Calu3 (cell line): ENCODE results near the gene CALML6. TPM values are rescaled to one million over a fixed set of nuclear protein-coding genes. Genes with fewer than 3 reads are reported as not detected.

Experiments
- BruUV-seq: library from RNA; stranded (reverse); fragments of 400-500 nt; replicated peaks from 2 replicates; lab custom pipeline; 2021; lab: Mats Ljungman, UMichigan
- CTCF ChIA-PET: fragments of 300-600 bp; sonication (Branson Sonifier 250); formaldehyde crosslinking; loops from one replicate; lab custom pipeline; 2022; ENCODE audit warnings: antibody characterized with exemption; lab: Charles Lee
- DNase-seq: peaks from one replicate; pipeline ENCODE4 v3.0.0; 2022
- H3K27ac Mint-ChIP-seq: one replicate; pipeline ENCODE4 v1.8.0; 2022; ENCODE audit warnings: mixed read lengths; ENCODE audit not compliant: unreplicated experiment
- H3K27me3 Mint-ChIP-seq: one replicate; pipeline ENCODE4 v1.8.0; 2022; ENCODE audit warnings: mixed read lengths; ENCODE audit not compliant: unreplicated experiment
- H3K36me3 Mint-ChIP-seq: one replicate; pipeline ENCODE4 v1.8.0; 2022; ENCODE audit warnings: mild to moderate bottlenecking, moderate library complexity, mixed read lengths; ENCODE audit not compliant: insufficient read depth, unreplicated experiment
- H3K4me1 Mint-ChIP-seq: one replicate; pipeline ENCODE4 v1.8.0; 2022; ENCODE audit warnings: mild to moderate bottlenecking, low read depth, mixed read lengths; ENCODE audit not compliant: unreplicated experiment
- H3K4me3 Mint-ChIP-seq: one replicate; pipeline ENCODE4 v1.8.0; 2022; ENCODE audit warnings: mild to moderate bottlenecking, low read depth, moderate library complexity, mixed read lengths; ENCODE audit not compliant: unreplicated experiment
- H3K9me3 Mint-ChIP-seq: one replicate; pipeline ENCODE4 v1.8.0; 2022; ENCODE audit warnings: low read depth, mixed read lengths; ENCODE audit not compliant: unreplicated experiment
- CTCF ChIP-seq: fragments of 200-600 bp; IDR thresholded peaks from one replicate; pipeline ENCODE4 v1.8.0; 2022; ENCODE audit warnings: antibody characterized with exemption; ENCODE audit not compliant: unreplicated experiment
- intact Hi-C: fragments of 100-400 bp; cut with micrococcal nuclease; formaldehyde crosslinking; loops from one replicate; pipeline ENCODE4 v1.10.0; 2022; ENCODE audit not compliant: unreplicated experiment
- total RNA-seq: library from RNA; stranded (reverse); gene quantifications from 2 replicates; pipeline ENCODE4 v1.2.3, GENCODE V29; 2022

Gene CALML6
- total RNA-seq, 1 experiment from 2014 or later = 0.59 TPM

- Mint-ChIP-seq H3K27me3 (peaks cover 73% of the 10 kb centered on the region), H3K27ac (no peak overlapping the region), H3K4me3 (no peak overlapping the region), H3K9me3 (no peaks in the 10 kb centered on the region), H3K36me3 (no peaks in the 10 kb centered on the region), H3K4me1 (peaks cover 10% of the 10 kb centered on the region)
- BruUV-seq = no TSS peak
- CTCF ChIA-PET = interaction anchor here (5.0 kb wide), 1 partner anchor 86 kb away, joined by 22 read pairs; no protein-coding TSS in a partner anchor
- intact Hi-C loops = no loop called here
- no peak for DNase-seq
- TF ChIP-seq CTCF = no peak
Measured at GRCh38 chr1:1957533-1957961, 42.5 kb downstream of the CALML6 start.

GRCh38 chr1:1958071-1958541 lies 43.0 kb downstream of the CALML6 start:
- no peak for DNase-seq
- CTCF ChIA-PET = interaction anchor here (5.0 kb wide), 1 partner anchor 86 kb away, joined by 22 read pairs; no protein-coding TSS in a partner anchor
- peaks cover 74% of the 10 kb centered on the region for H3K27me3 Mint-ChIP-seq
- H3K4me3 Mint-ChIP-seq = no peak overlapping the region
- no peaks in the 10 kb centered on the region for H3K9me3 Mint-ChIP-seq
- intact Hi-C loops = no loop called here
- TF ChIP-seq CTCF = no peak
- no peak overlapping the region for H3K27ac Mint-ChIP-seq
- H3K36me3 Mint-ChIP-seq = no peaks in the 10 kb centered on the region
- peaks cover 10% of the 10 kb centered on the region for H3K4me1 Mint-ChIP-seq
- no TSS peak for BruUV-seq

GRCh38 chr1:1959459-1959839 lies 44.4 kb downstream of the CALML6 start:
- no peak for DNase-seq
- Mint-ChIP-seq H3K27me3 (peaks cover 62% of the 10 kb centered on the region), H3K36me3 (no peaks in the 10 kb centered on the region), H3K27ac (no peak overlapping the region), H3K9me3 (no peaks in the 10 kb centered on the region), H3K4me1 (peaks cover 10% of the 10 kb centered on the region), H3K4me3 (peak overlapping the region; percentile 40)
- no TSS peak for BruUV-seq
- intact Hi-C loops = no loop called here
- no peak for TF ChIP-seq CTCF
- CTCF ChIA-PET = interaction anchor here (0.6 to 5.0 kb wide), 2 partner anchors 14 to 84 kb away, joined by 6 to 22 read pairs; no protein-coding TSS in a partner anchor

GRCh38 chr1:1959840-1960479 lies 44.9 kb downstream of the CALML6 start:
- CTCF ChIA-PET = interaction anchor here (0.6 to 5.0 kb wide), 2 partner anchors 15 to 84 kb away, joined by 6 to 22 read pairs; no protein-coding TSS in a partner anchor
- BruUV-seq = no TSS peak
- no peaks in the 10 kb centered on the region for H3K9me3 Mint-ChIP-seq
- peaks cover 10% of the 10 kb centered on the region for H3K4me1 Mint-ChIP-seq
- DNase-seq = peak; percentile 90
- no peak overlapping the region for H3K27ac Mint-ChIP-seq
- H3K27me3 Mint-ChIP-seq = peaks cover 57% of the 10 kb centered on the region
- TF ChIP-seq CTCF = peak; percentile 86
- H3K36me3 Mint-ChIP-seq = no peaks in the 10 kb centered on the region
- intact Hi-C loops = loop anchor here (5.0 kb wide), 1 partner anchor 87 kb away; no protein-coding TSS in a partner anchor
- peak overlapping the region; percentile 40 for H3K4me3 Mint-ChIP-seq
